DND-41 (cell line): Measurements from ENCODE around the gene EVX1.

Experiments used
- ATAC-seq: fragments of 200-7000 bp; cut with Tn5 transposase; 3 replicates; pipeline ENCODE4 v1.9.1; 2021; ENCODE audit warnings: low read depth; ENCODE audit not compliant: insufficient read depth
- DNase-seq: peaks from one replicate; pipeline ENCODE4 v3.0.0-alpha.2; 2020
- H2AFZ ChIP-seq: 2 replicates; pipeline ENCODE4 v1.6.0; 2012; ENCODE audit warnings: low read depth, low read length
- H3K27ac ChIP-seq: 2 replicates; pipeline ENCODE4 v1.5.1; 2012; ENCODE audit warnings: low read length, inconsistent platforms
- H3K27me3 ChIP-seq: fragments of 200-600 bp; sonication (generic); 2 replicates; pipeline ENCODE4 v1.6.0; 2012; ENCODE audit warnings: low read length, mild to moderate bottlenecking, inconsistent platforms; ENCODE audit not compliant: insufficient read depth, poor library complexity
- H3K36me3 ChIP-seq: 2 replicates; pipeline ENCODE4 v1.5.1; 2012; ENCODE audit warnings: low read length, inconsistent platforms; ENCODE audit not compliant: insufficient read depth
- H3K4me1 ChIP-seq: 2 replicates; pipeline ENCODE4 v1.5.1; 2012; ENCODE audit warnings: mild to moderate bottlenecking, low read length; ENCODE audit not compliant: insufficient read depth
- H3K4me2 ChIP-seq: 2 replicates; pipeline ENCODE4 v1.6.0; 2012; ENCODE audit warnings: mild to moderate bottlenecking, moderate library complexity, low read length, inconsistent platforms; ENCODE audit not compliant: insufficient read depth
- H3K4me3 ChIP-seq, 2 experiments: fragments of 200-600 bp in 1 of 2; shearing (Covaris generic) in 1 of 2; 2 replicates each; pipeline ENCODE4 v1.5.1; 2012 to 2016; ENCODE audit warnings: inconsistent platforms in 2 of 2, low read length in 2 of 2, mild to moderate bottlenecking in 2 of 2, low read depth in 1 of 2, moderate library complexity in 1 of 2
- H3K79me2 ChIP-seq: 2 replicates; pipeline ENCODE4 v1.6.0; 2012; ENCODE audit warnings: low read length, inconsistent platforms; ENCODE audit not compliant: insufficient read depth
- H3K9ac ChIP-seq: 2 replicates; pipeline ENCODE4 v1.6.0; 2012; ENCODE audit warnings: low read depth, mild to moderate bottlenecking, inconsistent platforms, low read length, moderate library complexity
- H3K9me3 ChIP-seq: 2 replicates; pipeline ENCODE4 v1.5.1; 2012; ENCODE audit warnings: low read length, moderate library complexity, mild to moderate bottlenecking, inconsistent platforms; ENCODE audit not compliant: insufficient read depth, severe bottlenecking
- H4K20me1 ChIP-seq: 2 replicates; pipeline ENCODE4 v1.6.0; 2012; ENCODE audit warnings: low read length; ENCODE audit not compliant: insufficient read depth
- EZH2 ChIP-seq: IDR thresholded peaks from 3 replicates; pipeline ENCODE4 v1.6.1; 2012; ENCODE audit warnings: borderline replicate concordance, low read depth, mild to moderate bottlenecking, moderate library complexity, low read length, inconsistent platforms; ENCODE audit not compliant: severe bottlenecking
- TF ChIP-seq, protein P1 (sequence below): IDR thresholded peaks from 2 replicates; pipeline ENCODE4 v1.5.1; 2012; ENCODE audit warnings: borderline replicate concordance, low read length, moderate library complexity, mild to moderate bottlenecking; ENCODE audit not compliant: poor library complexity, severe bottlenecking; ENCODE audit errors: extremely low read depth

EVX1 gene

DNA sequence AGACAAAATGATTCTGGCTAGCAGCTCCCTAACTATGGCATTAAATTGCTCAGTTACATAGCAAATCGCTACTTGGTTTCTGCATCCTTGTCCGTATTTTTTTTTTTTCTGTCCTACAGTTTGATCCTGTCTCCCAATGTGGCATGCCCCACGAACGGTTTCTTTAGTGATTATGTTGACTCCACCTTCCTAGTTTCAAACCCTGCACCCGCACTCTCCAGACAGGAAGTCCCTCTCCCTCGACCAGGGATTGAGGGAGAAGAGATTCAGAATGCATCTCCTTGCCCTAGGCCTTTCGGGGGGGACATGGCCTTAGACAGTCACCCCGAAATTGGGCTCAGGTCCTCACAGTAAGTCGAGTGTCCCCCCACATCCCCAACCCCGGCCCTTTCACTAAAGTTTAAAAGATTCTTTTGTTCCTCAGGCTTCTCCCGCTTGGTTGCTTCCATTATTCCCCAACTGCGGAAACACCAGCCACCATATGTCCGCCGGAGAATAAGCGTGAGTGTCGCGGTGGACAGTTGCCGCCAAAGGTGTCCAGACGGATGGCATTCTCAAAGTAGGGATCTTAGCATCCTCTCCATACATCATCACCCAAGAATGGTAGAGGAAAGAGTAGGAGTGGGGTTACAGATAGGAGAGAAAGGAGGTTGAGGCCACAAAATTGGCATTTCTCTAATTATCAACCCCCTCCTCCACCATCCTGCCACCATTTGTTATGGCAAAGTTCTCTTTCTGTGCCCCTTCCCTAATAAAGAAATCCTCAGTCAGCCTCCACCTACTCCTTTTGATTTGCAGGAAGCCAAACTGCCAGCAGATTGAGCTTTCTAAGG lies 7.3 kb downstream of the EVX1 start:
- H3K27me3 ChIP-seq = peaks cover 3% of the 10 kb centered on the region
- H3K9ac ChIP-seq = no peak overlapping the region
- no peak overlapping the region for H3K27ac ChIP-seq
- H3K79me2 ChIP-seq = no peaks in the 10 kb centered on the region
- no peak for ATAC-seq
- H3K4me2 ChIP-seq = no peak overlapping the region
- TF ChIP-seq, protein P1, sequence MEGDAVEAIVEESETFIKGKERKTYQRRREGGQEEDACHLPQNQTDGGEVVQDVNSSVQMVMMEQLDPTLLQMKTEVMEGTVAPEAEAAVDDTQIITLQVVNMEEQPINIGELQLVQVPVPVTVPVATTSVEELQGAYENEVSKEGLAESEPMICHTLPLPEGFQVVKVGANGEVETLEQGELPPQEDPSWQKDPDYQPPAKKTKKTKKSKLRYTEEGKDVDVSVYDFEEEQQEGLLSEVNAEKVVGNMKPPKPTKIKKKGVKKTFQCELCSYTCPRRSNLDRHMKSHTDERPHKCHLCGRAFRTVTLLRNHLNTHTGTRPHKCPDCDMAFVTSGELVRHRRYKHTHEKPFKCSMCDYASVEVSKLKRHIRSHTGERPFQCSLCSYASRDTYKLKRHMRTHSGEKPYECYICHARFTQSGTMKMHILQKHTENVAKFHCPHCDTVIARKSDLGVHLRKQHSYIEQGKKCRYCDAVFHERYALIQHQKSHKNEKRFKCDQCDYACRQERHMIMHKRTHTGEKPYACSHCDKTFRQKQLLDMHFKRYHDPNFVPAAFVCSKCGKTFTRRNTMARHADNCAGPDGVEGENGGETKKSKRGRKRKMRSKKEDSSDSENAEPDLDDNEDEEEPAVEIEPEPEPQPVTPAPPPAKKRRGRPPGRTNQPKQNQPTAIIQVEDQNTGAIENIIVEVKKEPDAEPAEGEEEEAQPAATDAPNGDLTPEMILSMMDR = no peak
- no peak for TF ChIP-seq EZH2
- H3K4me3 ChIP-seq = no peak overlapping the region
- DNase-seq = no peak
- H3K9me3 ChIP-seq = no peaks in the 10 kb centered on the region
- no peaks in the 10 kb centered on the region for H3K4me1 ChIP-seq
- no peaks in the 10 kb centered on the region for H3K36me3 ChIP-seq
- H4K20me1 ChIP-seq = no peaks in the 10 kb centered on the region
- H2AFZ ChIP-seq = no peak overlapping the region

DNA sequence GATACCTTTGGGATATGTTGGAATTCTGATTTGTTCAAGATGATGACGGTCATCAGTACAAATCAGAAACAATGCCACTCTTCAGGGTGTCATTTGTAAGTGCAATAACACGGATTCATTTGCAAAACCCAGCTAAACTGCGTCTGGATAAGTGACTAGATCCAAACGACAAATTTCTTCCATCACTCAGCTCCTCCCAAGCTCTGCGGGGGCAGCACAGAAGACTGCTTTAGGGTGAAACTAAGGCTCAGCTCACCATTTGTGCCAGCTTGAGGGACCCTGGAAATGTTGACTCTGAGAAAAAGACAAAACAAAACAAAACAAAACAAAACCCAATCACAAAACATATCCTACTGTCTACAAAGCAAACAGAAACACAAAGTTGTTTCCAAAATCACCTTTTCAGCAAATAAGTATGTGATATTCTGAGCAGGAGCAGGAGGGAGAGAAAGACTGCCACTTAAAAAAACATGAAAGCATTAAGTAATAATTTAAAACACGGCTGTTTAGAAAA lies 8.0 kb downstream of the EVX1 start:
- Histone ChIP-seq H3K36me3 (no peaks in the 10 kb centered on the region), H3K27ac (no peak overlapping the region), H3K4me1 (no peaks in the 10 kb centered on the region), H2AFZ (no peak overlapping the region), H3K9me3 (no peaks in the 10 kb centered on the region), H3K9ac (no peak overlapping the region), H3K4me2 (no peak overlapping the region), H3K4me3 (no peak overlapping the region), H3K79me2 (no peaks in the 10 kb centered on the region), H4K20me1 (no peaks in the 10 kb centered on the region), H3K27me3 (peaks cover 3% of the 10 kb centered on the region)
- DNase-seq (no peak), ATAC-seq (no peak)
- TF ChIP-seq, protein P1 = no peak
- no peak for TF ChIP-seq EZH2

DNA sequence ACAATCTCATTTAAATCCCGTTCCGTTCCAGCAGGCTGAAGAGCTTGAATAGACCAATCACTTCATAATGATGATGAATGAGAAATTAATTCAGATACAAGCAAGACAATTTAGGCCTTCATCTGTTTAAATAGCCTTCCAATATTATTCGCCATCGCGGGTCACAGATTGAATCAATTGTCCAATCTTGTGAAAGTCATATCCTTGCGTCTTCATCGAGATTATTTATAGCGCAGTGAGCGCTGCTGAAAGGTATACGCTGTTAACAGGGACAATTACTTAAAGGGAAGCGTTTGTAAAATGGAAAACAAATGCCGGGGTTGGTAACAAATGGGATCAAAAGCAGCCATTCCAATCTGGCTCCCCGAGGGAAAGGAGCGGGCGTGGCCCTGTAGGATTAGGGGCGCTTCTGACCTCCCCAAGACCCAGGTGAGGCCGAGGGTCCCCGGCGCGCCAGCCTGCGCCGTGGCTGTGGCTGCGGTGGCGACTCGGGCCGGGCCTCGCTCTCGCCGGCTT lies 8.6 kb downstream of the EVX1 start:
- ATAC-seq (no peak), DNase-seq (no peak)
- H3K4me1 ChIP-seq = no peaks in the 10 kb centered on the region
- no peak overlapping the region for H3K4me3 ChIP-seq
- no peaks in the 10 kb centered on the region for H3K79me2 ChIP-seq
- H2AFZ ChIP-seq = no peak overlapping the region
- H3K9me3 ChIP-seq = no peaks in the 10 kb centered on the region
- no peaks in the 10 kb centered on the region for H3K36me3 ChIP-seq
- H3K27me3 ChIP-seq = peaks cover 3% of the 10 kb centered on the region
- TF ChIP-seq EZH2 = no peak
- TF ChIP-seq, protein P1 = no peak
- no peak overlapping the region for H3K4me2 ChIP-seq
- no peak overlapping the region for H3K27ac ChIP-seq
- no peaks in the 10 kb centered on the region for H4K20me1 ChIP-seq
- no peak overlapping the region for H3K9ac ChIP-seq
